KOPT-K1 (cell line): ENCODE results near the gene AGPS.
"Not testable (repeated sequence)": the region's sequence is repeated elsewhere in the genome, so short reads cannot be mapped to it uniquely, and the experiment has no call there.

Source experiments
- H3K27ac ChIP-seq: fragments of 200-600 bp; sonication (generic); 2 replicates; pipeline ENCODE4 v1.5.1; 2016; ENCODE audit warnings: antibody characterized with exemption, mild to moderate bottlenecking, low read depth, low read length; ENCODE audit not compliant: poor library complexity, severe bottlenecking
- H3K36me3 ChIP-seq: fragments of 200-600 bp; sonication (generic); 2 replicates; pipeline ENCODE4 v1.5.1; 2017; ENCODE audit warnings: antibody characterized with exemption, mild to moderate bottlenecking, low read length, moderate library complexity; ENCODE audit not compliant: insufficient read depth
- H3K9me3 ChIP-seq: fragments of 200-600 bp; sonication (generic); 2 replicates; pipeline ENCODE4 v1.5.1; 2017; ENCODE audit warnings: antibody characterized with exemption, low read length, mild to moderate bottlenecking; ENCODE audit not compliant: insufficient read depth, poor library complexity, severe bottlenecking

The AGPS gene

DNA sequence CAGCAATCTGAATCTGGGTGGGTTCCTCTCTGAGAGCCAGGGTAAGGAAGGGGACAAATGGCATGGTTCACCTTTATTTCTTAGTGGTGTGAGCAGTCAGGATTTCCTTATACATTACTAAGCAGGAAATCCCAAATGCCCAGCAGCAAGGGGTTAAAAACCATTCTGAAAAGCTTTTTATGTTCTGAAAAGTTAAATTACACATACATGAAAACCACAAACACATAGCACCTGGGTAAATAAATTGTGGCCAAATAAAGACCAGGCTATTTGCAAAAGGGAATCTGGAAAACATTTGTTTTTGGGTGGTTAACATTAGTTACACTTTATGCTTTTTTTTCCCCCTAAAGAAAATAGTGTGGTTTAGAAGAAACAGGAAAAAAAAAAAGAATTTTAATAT, 156.1 kb downstream of the AGPS start:
- no peak overlapping the region for H3K27ac ChIP-seq
- H3K36me3 ChIP-seq = no peaks in the 10 kb centered on the region
- H3K9me3 ChIP-seq = peaks cover 13% of the 10 kb centered on the region

DNA sequence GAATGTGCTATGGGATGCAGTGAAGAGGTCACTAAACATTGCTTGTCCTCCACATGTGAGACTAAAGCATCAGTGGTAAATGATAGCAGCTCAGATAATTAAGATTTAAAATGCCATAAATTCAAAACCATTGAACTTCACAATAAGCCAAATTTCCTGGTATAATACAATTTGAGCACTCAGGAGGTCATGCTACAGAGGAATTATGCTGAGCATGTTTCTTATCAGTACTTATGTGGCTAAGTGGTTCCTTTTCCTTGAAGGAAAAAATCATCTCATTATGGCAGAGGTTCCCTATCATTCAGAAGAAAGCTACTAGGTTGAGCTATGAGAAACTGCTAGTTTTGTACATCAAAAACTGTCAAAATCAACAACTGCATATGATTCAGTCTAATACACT, 156.6 kb downstream of the AGPS start:
- Histone ChIP-seq H3K36me3 (no peaks in the 10 kb centered on the region), H3K9me3 (peaks cover 13% of the 10 kb centered on the region), H3K27ac (no peak overlapping the region)

DNA sequence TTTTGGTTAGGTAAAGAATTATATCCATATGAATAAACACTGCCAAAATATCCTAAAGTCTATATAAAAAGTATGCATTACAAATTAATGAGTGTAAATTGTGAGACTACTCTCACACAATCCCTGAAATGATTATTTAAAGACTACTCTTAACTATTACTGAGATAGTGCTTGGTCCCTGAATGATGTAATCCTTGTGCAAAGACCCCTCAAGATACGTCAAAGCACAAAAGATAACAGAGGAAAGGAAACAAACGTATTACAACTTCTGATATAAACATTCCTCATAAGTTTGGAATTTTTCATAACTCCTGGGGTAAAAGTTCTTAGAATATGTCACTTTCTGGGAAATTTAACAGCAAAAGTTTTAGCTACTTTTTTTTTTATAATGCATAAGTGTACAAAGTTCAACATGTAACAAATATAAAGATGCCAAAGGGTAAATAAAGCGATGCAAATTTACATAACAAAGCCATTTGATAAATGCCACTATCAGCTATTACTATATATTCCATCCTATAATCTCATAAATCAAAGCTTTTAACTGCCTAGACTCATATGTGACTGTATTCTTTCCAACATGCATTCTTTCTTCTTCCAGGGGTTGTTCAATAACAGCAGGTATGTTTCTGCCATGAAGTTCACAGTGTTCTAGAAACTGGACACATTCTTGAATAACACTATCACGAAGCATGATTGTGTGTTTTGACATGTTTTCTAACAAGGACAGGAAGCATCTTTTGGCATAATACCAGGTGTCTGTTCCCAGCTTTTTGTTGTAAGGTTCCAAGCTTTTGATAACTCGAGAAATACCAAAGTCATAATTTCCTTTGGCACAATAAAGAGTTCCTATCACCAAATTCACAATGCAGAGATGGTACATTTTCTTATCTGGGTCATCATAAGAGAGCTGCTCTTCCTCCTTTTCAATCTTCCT, 158.0 kb downstream of the AGPS start:
- Histone ChIP-seq H3K27ac (no peak overlapping the region), H3K36me3 (no peaks in the 10 kb centered on the region), H3K9me3 (peaks cover 10% of the 10 kb centered on the region)

DNA sequence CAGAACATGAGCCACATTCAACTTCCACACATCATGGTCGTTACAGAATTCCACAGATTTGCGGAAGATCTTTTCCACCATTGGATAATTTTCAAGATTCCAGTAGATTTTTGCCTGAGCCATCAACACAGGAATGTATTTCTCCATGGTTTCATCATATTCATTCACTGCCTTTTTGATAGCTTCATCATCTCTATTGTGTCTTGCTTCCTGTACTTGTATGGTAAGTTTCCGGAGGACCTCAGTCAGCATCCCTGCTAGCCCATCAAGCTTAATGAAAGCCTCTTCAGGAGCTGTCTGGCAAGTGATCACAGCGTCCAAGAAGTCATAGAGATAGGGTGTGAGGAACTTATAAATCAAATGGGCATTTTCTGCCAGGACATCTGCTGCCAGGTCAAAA, 158.8 kb downstream of the AGPS start:
- not testable (repeated sequence) for H3K9me3 ChIP-seq, H3K36me3 ChIP-seq, H3K27ac ChIP-seq

DNA sequence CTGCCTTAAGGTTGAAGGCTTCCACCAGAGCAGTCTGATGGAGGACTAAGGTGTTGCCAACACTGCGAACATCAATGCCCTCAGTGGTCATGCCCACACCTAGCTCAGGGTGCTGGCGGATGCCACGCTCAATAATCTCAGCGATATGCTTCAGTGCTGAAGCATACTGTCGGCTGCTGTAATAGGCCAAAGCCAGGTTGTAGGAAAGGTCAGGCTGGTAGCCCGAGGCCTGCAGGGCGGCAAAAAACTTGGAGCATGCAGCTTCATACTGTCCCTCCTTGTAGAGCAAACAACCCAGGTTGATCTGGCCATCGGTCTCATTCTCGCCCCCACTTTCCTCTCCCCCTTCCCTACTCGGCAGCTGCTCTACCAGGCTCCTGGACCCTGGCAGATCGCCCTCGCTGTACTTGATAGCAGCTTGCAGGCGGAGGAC, 159.4 kb downstream of the AGPS start:
- Histone ChIP-seq H3K27ac (peak overlapping the region; percentile 90), H3K9me3 (no peaks in the 10 kb centered on the region), H3K36me3 (no peaks in the 10 kb centered on the region)

DNA sequence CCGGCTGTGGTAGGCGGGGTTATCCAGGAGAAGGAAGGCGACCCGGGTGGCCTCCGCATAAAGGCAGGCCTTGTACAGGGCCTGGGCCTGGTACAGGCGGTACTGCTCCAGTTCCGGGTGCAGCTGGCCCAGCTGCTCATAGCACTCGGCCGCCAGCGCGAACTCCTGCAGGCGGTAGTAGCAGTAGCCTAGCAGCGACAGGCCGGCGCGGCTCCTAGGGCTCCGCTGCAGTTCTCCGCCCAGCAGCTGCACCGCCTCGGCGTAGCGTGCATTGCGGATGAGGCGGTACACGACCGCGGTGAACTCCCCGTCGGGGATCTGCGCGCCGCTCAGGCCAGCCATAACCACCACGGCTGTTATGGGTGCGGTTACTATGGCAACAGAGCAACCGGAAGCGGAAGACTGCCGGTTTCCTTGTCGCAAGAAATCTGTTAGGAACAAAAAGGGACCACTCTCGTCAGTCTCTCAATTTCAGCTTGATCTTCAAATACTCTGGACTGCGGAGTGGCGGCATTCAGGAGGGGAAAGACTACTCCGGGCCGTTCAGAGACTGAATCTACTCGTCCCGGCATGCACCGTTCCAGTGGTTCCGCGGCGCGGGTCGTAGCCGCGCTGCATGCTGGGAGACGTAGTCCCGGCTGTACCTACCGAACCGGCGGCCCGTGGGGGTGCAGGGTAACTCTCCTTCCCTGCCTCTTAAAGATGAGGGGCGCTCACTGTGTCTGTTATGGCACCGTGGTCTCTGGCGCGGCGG, 160.0 kb downstream of the AGPS start:
- Histone ChIP-seq H3K36me3 (no peaks in the 10 kb centered on the region), H3K9me3 (peaks cover 5% of the 10 kb centered on the region), H3K27ac (peak overlapping the region; percentile 90)

DNA sequence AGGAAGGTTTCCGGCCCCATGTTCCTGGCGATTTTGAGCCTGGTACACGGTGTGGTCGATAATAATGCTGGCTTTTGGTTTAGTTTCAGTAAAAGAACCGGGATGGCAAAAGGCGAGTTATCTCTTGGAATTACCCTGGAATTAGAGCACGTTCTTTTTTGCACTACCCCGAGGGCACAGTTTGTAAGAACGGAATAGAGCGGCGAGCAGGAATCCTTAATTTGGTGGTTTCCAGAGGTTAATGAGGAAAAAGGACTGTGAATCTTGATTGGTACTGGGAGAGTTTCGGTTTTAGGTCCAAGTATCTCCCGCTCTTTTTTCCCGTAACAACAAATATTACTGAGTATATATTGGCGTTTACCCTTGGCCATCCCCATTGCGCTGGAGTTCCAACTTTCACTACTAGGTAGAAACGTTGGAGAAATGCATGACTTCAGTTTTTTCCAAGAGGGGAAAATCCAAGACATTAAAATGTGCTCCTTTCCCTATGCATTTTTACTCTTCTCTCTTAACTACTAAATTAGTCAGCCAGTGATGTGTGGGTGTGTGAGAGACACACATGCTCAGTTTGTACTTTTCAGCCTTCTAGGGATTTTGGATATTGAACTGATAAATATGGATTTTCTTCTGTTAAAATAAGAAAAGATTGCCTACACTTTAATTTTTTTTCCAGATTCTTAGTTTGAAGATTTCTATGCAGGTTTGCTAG, 160.8 kb downstream of the AGPS start:
- Histone ChIP-seq H3K9me3 (peaks cover 10% of the 10 kb centered on the region), H3K27ac (peak overlapping the region; percentile 90), H3K36me3 (no peaks in the 10 kb centered on the region)

DNA sequence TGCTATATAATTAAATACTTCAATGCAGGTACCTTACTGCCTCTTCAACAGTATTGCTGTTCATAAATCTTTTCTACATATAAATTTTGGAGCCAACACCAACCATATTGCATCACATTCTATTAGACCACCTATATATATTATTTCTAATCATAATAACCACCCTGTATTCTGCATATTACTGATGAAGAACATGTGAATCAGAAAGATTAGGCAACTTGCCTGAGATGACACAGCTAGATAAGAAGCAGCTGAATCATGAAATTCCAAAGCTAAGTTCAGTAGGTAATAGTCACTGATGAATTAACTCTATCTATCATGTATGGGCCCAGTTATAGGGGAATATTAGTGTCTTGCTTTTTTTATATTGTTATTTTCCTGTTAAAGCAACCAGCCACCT, 161.8 kb downstream of the AGPS start:
- Histone ChIP-seq H3K9me3 (peaks cover 10% of the 10 kb centered on the region), H3K27ac (no peak overlapping the region), H3K36me3 (no peaks in the 10 kb centered on the region)

DNA sequence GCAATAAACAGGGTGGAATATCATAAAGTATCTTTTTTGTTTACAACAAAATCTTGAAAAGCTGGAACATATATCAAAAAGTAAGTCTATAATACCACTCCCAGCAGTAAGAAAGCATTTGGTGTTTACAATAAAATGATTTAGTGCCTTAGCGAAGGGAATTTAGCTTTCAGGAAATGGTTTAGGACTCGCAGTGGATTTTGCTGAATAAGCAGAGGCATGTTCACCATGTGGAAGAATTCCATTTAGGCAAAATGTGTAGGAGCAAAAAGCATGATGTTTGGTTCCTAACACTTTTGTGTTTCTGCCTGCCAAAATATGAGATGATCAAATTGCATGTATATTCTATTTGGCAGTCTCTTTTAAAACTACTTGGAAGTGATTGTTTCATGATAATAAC, 163.6 kb downstream of the AGPS start:
- no peak overlapping the region for H3K27ac ChIP-seq
- no peaks in the 10 kb centered on the region for H3K36me3 ChIP-seq
- H3K9me3 ChIP-seq = peaks cover 10% of the 10 kb centered on the region

DNA sequence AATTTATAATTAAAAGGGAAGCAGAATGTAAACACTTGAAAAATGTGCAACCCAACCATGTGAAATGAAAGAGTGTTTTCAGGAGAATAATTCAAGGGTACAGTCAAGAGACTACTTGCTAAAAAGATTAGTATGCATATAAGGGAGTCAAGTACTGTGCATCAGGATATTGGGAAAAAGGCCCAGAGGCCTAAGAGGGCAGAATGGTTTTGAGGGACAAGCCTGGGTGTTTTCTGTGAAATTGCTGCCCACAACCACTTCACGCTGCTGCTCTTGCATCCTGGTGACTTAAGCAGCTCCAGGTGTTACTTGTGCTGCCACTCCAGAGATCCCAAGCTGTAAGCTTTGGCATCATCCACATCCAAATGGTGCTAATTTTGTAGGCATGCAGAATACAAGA, 165.2 kb downstream of the AGPS start:
- Histone ChIP-seq H3K36me3 (no peaks in the 10 kb centered on the region), H3K27ac (no peak overlapping the region), H3K9me3 (peaks cover 10% of the 10 kb centered on the region)

DNA sequence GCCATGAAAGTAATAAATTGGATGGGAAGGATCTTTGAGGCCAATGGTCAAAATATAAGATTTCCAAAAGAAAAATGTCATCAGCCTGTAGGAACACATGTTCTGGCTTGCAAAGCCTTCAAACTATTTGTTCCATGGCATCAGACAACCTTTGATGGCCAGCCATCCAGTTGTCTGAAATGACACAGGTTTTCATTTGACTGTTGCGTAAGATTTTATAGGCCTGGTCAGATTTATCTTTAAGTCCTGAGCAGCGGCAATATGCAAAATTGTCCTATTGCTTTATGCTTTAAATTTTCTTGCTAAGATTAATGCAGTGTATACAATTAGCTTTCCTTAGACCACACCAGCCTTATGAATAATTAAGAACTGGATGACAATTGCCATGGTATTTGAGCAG, 167.1 kb downstream of the AGPS start:
- no peak overlapping the region for H3K27ac ChIP-seq
- H3K9me3 ChIP-seq = peaks cover 10% of the 10 kb centered on the region
- H3K36me3 ChIP-seq = no peaks in the 10 kb centered on the region

DNA sequence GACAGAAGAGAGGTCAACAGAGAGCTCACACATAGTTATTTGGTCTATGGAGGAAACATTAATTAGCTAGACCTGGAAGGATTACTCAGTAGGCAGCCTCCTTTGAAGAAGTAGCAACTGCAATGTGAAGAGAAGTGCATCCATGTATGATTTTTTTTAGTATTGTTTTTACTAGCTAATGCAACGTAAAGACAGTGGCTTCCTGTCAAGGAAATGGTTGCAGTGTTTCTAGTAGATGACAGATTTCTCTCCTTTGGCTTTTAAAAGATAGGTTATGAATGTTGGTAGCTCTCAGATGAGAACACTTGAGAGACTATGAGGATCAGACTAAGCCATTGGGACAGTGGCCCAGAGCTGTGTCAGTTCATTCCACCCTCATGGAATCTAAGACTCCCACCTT, 175.8 kb downstream of the AGPS start:
- Histone ChIP-seq H3K27ac (no peak overlapping the region), H3K9me3 (no peaks in the 10 kb centered on the region), H3K36me3 (no peaks in the 10 kb centered on the region)

DNA sequence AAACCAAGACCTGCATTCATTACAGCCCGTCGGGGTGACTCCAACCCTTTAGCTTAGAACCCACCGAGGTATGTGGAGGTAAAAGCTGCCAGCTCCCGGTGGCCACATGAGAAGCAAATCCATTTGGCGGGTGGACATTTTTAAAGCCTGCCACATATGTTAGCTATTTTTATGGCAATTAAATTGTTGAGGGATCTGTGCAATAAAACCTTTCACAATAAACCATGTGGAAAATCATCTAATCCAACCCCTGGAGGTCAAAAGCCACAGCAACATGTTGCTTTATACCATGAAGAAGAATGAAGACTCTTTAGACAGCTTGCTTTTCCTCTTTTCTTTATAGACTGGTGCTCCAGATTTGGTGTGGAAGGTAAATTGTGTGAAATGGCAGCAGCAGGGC, 176.3 kb downstream of the AGPS start:
- H3K27ac ChIP-seq = no peak overlapping the region
- H3K36me3 ChIP-seq = no peaks in the 10 kb centered on the region
- H3K9me3 ChIP-seq = no peaks in the 10 kb centered on the region

DNA sequence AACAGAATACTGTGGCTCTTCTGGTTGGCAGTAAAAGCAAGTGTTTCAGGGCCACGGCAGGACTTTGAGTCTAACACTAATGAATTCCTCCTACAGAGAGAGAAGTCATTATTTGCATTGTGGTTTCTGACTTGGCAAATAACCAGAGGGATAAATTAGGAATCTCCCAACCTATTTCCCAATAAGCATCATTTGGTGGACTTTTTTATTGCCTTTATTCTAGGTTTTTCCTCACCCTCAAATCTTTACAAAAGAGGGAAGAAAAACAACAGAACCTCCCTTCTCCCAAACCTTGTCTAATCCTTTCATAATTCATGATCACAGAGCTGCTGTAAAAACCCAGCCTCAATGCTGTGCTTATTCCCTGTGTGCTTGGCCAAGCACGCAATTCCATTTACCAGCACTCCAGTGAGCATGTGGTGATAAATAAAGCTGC, 179.7 kb downstream of the AGPS start:
- H3K36me3 ChIP-seq = no peaks in the 10 kb centered on the region
- H3K9me3 ChIP-seq = no peaks in the 10 kb centered on the region
- no peak overlapping the region for H3K27ac ChIP-seq

DNA sequence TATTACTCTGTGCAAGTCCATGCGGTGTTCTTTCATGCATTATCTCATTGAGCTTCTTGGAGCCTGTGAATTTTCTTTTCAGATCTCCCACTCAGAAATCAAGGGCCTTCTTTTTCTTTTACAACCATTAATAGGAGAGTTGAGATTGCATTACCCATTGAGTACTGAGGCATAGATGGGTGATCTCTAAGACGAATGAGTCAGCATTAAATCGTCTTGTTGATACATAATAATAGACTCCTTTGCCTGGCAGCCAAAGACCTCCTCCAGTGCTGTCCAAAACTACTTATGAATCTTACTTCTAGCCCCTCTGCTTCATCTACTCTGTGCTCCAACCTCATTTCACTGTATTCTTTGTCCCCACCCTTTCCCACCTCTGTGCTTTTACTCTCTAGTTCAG, 180.5 kb downstream of the AGPS start:
- no peaks in the 10 kb centered on the region for H3K36me3 ChIP-seq
- H3K27ac ChIP-seq = no peak overlapping the region
- no peaks in the 10 kb centered on the region for H3K9me3 ChIP-seq
